ENCODE measurements around the gene CDC34.

GRCh38 chr19:494171-495080 is 37.1 kb upstream of the CDC34 start:
- TF ChIP-seq CTCF (IDR thresholded peaks at IDR 0.05) (no peak), POLR2AphosphoS5 (IDR thresholded peaks at IDR 0.05) (no peak), POLR2A (IDR thresholded peaks at IDR 0.05) (no peak)
